GM12878 (cell line): ENCODE results near the gene RFX7.

Experiments used
- CBX3 ChIP-seq: fragments of 200-600 bp; sonication (generic); IDR thresholded peaks from 2 replicates; pipeline ENCODE4 v1.6.1; 2016; ENCODE audit warnings: low read depth, borderline replicate concordance
- CTCF ChIP-seq, 3 experiments: IDR thresholded peaks in 2 of 3; conservative IDR thresholded peaks in 1 of 3; 2 replicates each; pipeline ENCODE4 v1.5.1; 2011; ENCODE audit warnings: low read depth in 3 of 3, low read length in 3 of 3, mild to moderate bottlenecking in 3 of 3, control low read depth in 2 of 3, moderate library complexity in 2 of 3, inconsistent platforms in 1 of 3, mixed read lengths in 1 of 3; ENCODE audit not compliant: control insufficient read depth in 2 of 3, insufficient read depth in 1 of 3; ENCODE audit errors: extremely low read depth in 1 of 3
- ELK1 ChIP-seq: IDR thresholded peaks from 2 replicates; pipeline ENCODE4 v1.6.1; 2012; ENCODE audit warnings: low read depth, low read length, improper control_type of control experiment
- EP300 ChIP-seq, 2 experiments: fragments of 150-350 bp in 1 of 2; IDR thresholded peaks; 2 replicates each; pipeline ENCODE4 v1.6.1; 2011 to 2012; ENCODE audit warnings: low read depth in 2 of 2, low read length in 2 of 2, borderline replicate concordance in 1 of 2, improper control_type of control experiment in 1 of 2, inconsistent platforms in 1 of 2; ENCODE audit not compliant: control insufficient read depth in 1 of 2
- ETV6 ChIP-seq, 2 experiments: fragments of 450-650 bp in 1 of 2; IDR thresholded peaks in 1 of 2; conservative IDR thresholded peaks in 1 of 2; 2 replicates each; pipeline ENCODE4 v1.6.1; 2014; ENCODE audit warnings: antibody characterized with exemption in 1 of 2, borderline replicate concordance in 1 of 2, low read depth in 1 of 2, mild to moderate bottlenecking in 1 of 2, moderate library complexity in 1 of 2
- EZH2 ChIP-seq: IDR thresholded peaks from 2 replicates; pipeline ENCODE4 v1.6.1; 2012; ENCODE audit warnings: low read depth, mild to moderate bottlenecking, control low read depth, inconsistent platforms, low read length, borderline replicate concordance; ENCODE audit not compliant: control insufficient read depth
- LARP7 ChIP-seq: fragments of 450-650 bp; IDR thresholded peaks from 2 replicates; pipeline ENCODE4 v1.6.1; 2017; ENCODE audit warnings: mild to moderate bottlenecking
- MXI1 ChIP-seq: fragments of 150-350 bp; IDR thresholded peaks from 2 replicates; pipeline ENCODE4 v1.6.1; 2011; ENCODE audit warnings: low read depth, mild to moderate bottlenecking, inconsistent platforms, low read length, improper control_type of control experiment
- POLR2A ChIP-seq: IDR thresholded peaks from 2 replicates; pipeline ENCODE4 v1.6.1; 2011; ENCODE audit warnings: low read depth, mild to moderate bottlenecking, low read length
- RAD21 ChIP-seq: IDR thresholded peaks from 2 replicates; pipeline ENCODE4 v1.6.1; 2011; ENCODE audit warnings: mild to moderate bottlenecking, low read depth, low read length, moderate library complexity; ENCODE audit not compliant: insufficient read depth
- RFX5 ChIP-seq: IDR thresholded peaks from 2 replicates; pipeline ENCODE4 v1.6.1; 2011; ENCODE audit warnings: low read depth, low read length, improper control_type of control experiment
- SP1 ChIP-seq: IDR thresholded peaks from one replicate; pipeline ENCODE4 v1.6.1; 2011; ENCODE audit warnings: low read depth, low read length
- SPI1 ChIP-seq: IDR thresholded peaks from 2 replicates; pipeline ENCODE4 v1.6.1; 2011; ENCODE audit warnings: low read depth, mild to moderate bottlenecking, low read length, moderate library complexity, borderline replicate concordance; ENCODE audit not compliant: insufficient read depth

- TF ChIP-seq ELK1 (no peak), EZH2 (no peak), RFX5 (no peak), POLR2A (no peak), CBX3 (no peak), CTCF (IDR thresholded peaks at IDR 0.05 in 2 of 3, conservative IDR thresholded peaks at IDR 0.05 in 1 of 3; ENCODE audit: control insufficient read depth in 2 of 3, extremely low read depth in 1 of 3, insufficient read depth in 1 of 3, low read depth in 3 of 3, low read length in 3 of 3) (no peak), EP300 (IDR thresholded peaks at IDR 0.05; ENCODE audit: borderline replicate concordance in 1 of 2, control insufficient read depth in 1 of 2, low read depth in 2 of 2, low read length in 2 of 2) (no peak), RAD21 (no peak), MXI1 (no peak), ETV6 (conservative IDR thresholded peaks at IDR 0.05 in 1 of 2, IDR thresholded peaks at IDR 0.05 in 1 of 2; ENCODE audit: borderline replicate concordance in 1 of 2, low read depth in 1 of 2) (no peak), LARP7 (no peak), SPI1 (no peak), SP1 (no peak)
Observed at GRCh38 chr15:56233549-56233948, 10.1 kb downstream of the RFX7 start.
